Heart left ventricle (tissue), 13 donors: ENCODE data around the gene BACH2.

ENCODE experiments used
- CTCF ChIP-seq, 12 donors: fragments of 200-600 bp; sonication (generic) in 4 of 12; IDR thresholded peaks; one replicate each; pipeline versions ENCODE4 v1.5.0 to v1.8.0; 2018 to 2022; ENCODE audit warnings: antibody characterized with exemption in 12 of 12, mild to moderate bottlenecking in 5 of 12
- POLR2A ChIP-seq, 2 donors: fragments of 450-650 bp; IDR thresholded peaks; one replicate each; pipeline ENCODE4 v1.6.1; 2017; ENCODE audit warnings: antibody characterized with exemption in 2 of 2, mild to moderate bottlenecking in 2 of 2, moderate library complexity in 2 of 2
- donor health status: ischemic (EF 13 %, LVEDD 7.1; RV severe dilation, severe dysfunction).
- donor health status: DM: no; HTN: yes; CAD: no.
- donor health status: DM: no; HTN: no; CAD: no.
- donor health status: ischemic (EF 25% LVEDD 6.9; RV normal size, moderate dysfunction).
- donor health status: ischemic (EF 25% LVEDD 5.7; RV mildly dilated, moderate dysfunction).
- donor health status: ischemic (EF 35%, LVEDD 5.7; RV mildly dilated, moderate dysfunction).
- donor health status: nonischemic (EF 11% LVEDD 7.7; RV severe dilation, severe dysfunction).
- donor health status: DM: yes; HTN: yes; CAD: no.
- donor health status: PGD.
- donor health status: ischemic (EF 29% LVEDD 5.4; RV normal size, mild dysfunction).
- donor health status: nonischemic (EF 23%, LVEDD 6.1; RV moderate dilation, normal function).

GRCh38 chr6:90148867-90149266 lies 147.8 kb downstream of the BACH2 start:
- TF ChIP-seq CTCF (IDR thresholded peaks at IDR 0.05) (no peak), POLR2A (IDR thresholded peaks at IDR 0.05) (no peak)
